ENCODE measurements around the gene CCDC57.
A peak's percentile ranks its signal among the peaks of the same experiment; 100 is the strongest.

CCDC57 gene

DNA sequence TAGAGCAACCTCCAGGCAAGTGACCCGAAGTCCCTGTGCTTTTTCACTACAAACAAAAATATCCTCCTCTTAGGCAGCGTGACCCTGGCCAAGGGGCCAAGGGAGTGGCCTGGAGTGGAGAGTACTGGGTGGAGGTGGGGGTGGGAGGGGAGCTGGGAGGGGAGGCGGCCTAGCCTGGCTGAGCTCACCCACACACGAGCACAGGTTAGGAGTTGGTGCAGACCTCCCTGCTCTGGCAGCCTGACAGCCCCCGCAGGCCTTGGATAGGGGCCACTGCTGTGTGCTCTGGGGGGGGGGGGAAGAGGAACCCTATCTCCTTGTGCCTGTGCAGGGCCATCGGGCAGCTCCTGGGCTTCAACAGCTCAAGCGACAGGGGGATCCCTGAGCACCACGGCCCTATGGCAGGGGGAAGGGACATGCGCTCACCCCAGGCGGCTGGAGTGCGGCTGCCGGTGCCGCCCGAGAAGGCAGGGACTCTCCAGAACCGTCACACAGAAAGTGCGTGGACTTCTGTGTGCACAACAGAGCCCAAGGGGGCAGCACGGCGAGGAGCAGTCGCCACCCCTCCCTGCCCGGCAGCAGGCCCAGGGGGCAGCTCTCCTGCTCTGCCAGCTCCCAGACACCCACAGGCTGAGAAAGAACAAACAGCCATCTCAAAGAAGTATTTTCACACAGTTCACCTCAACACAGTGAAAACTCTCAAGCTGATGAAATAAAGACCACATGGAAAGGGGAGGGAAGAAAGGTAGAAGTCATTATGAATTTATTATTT lies 29.5 kb upstream of the CCDC57 start:
- no peak overlapping the region for H3K4me3 ChIP-seq (replicated peaks in 1 of 2; ENCODE audit: low read depth in 2 of 2, low read length in 2 of 2)
- peak; percentile 61 to 73 for DNase-seq (ENCODE audit: low read depth in 2 of 2)
- TF ChIP-seq, protein P1, sequence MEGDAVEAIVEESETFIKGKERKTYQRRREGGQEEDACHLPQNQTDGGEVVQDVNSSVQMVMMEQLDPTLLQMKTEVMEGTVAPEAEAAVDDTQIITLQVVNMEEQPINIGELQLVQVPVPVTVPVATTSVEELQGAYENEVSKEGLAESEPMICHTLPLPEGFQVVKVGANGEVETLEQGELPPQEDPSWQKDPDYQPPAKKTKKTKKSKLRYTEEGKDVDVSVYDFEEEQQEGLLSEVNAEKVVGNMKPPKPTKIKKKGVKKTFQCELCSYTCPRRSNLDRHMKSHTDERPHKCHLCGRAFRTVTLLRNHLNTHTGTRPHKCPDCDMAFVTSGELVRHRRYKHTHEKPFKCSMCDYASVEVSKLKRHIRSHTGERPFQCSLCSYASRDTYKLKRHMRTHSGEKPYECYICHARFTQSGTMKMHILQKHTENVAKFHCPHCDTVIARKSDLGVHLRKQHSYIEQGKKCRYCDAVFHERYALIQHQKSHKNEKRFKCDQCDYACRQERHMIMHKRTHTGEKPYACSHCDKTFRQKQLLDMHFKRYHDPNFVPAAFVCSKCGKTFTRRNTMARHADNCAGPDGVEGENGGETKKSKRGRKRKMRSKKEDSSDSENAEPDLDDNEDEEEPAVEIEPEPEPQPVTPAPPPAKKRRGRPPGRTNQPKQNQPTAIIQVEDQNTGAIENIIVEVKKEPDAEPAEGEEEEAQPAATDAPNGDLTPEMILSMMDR (IDR thresholded peaks at IDR 0.05; ENCODE audit: low read depth, low read length), result no peak

- H3K4me3 ChIP-seq (replicated peaks in 1 of 2; ENCODE audit: low read depth in 2 of 2, low read length in 2 of 2), result no peak overlapping the region
- TF ChIP-seq, protein P1 (IDR thresholded peaks at IDR 0.05; ENCODE audit: low read depth, low read length), result no peak
- peak; percentile 81 to 83 for DNase-seq (ENCODE audit: low read depth in 2 of 2)
Measured at GRCh38 chr17:82241183-82241925, 28.7 kb upstream of the CCDC57 start.

- no peak overlapping the region for H3K4me3 ChIP-seq (replicated peaks in 1 of 2; ENCODE audit: low read depth in 2 of 2, low read length in 2 of 2)
- no peak for DNase-seq (ENCODE audit: low read depth in 2 of 2)
- TF ChIP-seq, protein P1 (IDR thresholded peaks at IDR 0.05; ENCODE audit: low read depth, low read length), result no peak
Measured at GRCh38 chr17:82240506-82241182, 28.0 kb upstream of the CCDC57 start.

GRCh38 chr17:82239926-82240505 lies 27.4 kb upstream of the CCDC57 start:
- TF ChIP-seq, protein P1 (IDR thresholded peaks at IDR 0.05; ENCODE audit: low read depth, low read length), result no peak
- peak in 1 of 2 donors; percentile 16 for DNase-seq (ENCODE audit: low read depth in 2 of 2)
- no peak overlapping the region for H3K4me3 ChIP-seq (replicated peaks in 1 of 2; ENCODE audit: low read depth in 2 of 2, low read length in 2 of 2)

DNA sequence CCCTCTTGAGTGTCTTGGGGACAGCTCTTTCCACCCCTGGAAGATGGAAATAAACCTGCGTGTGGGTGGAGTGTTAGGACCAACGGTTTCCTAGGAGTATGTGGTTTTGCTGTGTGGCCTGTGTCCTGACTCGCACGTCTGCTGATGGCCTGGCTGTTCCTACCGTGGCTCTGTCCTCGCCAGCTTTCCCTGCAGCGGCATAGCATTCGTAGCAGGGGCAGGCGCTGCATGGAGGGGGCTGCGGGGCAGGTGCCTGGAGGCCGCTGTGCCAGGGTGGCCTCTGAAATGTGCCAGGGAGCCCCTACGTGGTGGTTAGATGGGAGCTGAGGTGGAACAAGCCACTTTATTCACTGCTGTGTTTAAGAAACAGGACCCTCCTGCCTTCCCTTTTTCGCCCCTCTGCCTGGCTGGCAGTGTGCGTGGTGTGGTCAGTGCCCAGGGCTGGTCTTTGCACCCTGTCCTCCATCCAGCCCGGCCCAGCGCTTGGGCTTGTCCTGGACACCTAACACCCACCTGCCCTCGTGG lies 26.8 kb upstream of the CCDC57 start:
- no peak overlapping the region for H3K4me3 ChIP-seq (replicated peaks in 1 of 2; ENCODE audit: low read depth in 2 of 2, low read length in 2 of 2)
- DNase-seq (ENCODE audit: low read depth in 2 of 2), result peak in 1 of 2 donors; percentile 28
- TF ChIP-seq, protein P1 (IDR thresholded peaks at IDR 0.05; ENCODE audit: low read depth, low read length), result no peak

- peak; percentile 81 to 89 for DNase-seq (ENCODE audit: low read depth in 2 of 2)
- no peak overlapping the region for H3K4me3 ChIP-seq (replicated peaks in 1 of 2; ENCODE audit: low read depth in 2 of 2, low read length in 2 of 2)
Measured at GRCh38 chr17:82238472-82239201, 26.0 kb upstream of the CCDC57 start.

More at GRCh38 chr17:82238472-82239201, 26.0 kb upstream of the CCDC57 start:
- TF ChIP-seq, protein P1 (IDR thresholded peaks at IDR 0.05; ENCODE audit: low read depth, low read length), result no peak

Data from cardiac fibroblast (primary cell).